Neural progenitor cell (in vitro differentiated cells): ENCODE data around the gene VAT1L.

Experiments
- EZH2 ChIP-seq: fragments of 200-600 bp; sonication (generic); IDR thresholded peaks from 2 replicates; pipeline ENCODE4 v1.6.1; 2017; ENCODE audit warnings: antibody characterized with exemption, mild to moderate bottlenecking, moderate library complexity
- TF ChIP-seq, protein P1 (sequence below): fragments of 200-600 bp; sonication (generic); IDR thresholded peaks from 2 replicates; pipeline ENCODE4 v1.5.1; 2017; ENCODE audit warnings: antibody characterized with exemption, mild to moderate bottlenecking

DNA sequence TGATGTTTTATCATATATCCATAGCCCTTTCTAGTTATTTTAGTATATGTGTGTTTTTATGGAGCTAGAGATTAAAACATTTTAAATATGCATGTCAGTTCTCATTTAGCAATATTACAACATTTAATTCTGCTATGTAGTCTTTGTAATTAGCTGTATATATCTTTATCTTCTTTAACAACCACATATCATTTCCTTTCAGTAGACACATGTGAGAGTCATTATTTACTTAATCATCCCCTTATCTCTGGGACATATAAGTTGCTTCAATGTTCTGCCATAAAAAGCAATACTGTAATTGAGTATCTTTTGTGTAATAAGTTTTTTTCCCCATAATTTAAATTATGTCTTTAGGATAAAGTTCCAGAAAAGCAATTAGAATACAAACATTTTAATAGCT, 182.0 kb downstream of the VAT1L start:
- no peak for TF ChIP-seq EZH2
- TF ChIP-seq, protein P1, sequence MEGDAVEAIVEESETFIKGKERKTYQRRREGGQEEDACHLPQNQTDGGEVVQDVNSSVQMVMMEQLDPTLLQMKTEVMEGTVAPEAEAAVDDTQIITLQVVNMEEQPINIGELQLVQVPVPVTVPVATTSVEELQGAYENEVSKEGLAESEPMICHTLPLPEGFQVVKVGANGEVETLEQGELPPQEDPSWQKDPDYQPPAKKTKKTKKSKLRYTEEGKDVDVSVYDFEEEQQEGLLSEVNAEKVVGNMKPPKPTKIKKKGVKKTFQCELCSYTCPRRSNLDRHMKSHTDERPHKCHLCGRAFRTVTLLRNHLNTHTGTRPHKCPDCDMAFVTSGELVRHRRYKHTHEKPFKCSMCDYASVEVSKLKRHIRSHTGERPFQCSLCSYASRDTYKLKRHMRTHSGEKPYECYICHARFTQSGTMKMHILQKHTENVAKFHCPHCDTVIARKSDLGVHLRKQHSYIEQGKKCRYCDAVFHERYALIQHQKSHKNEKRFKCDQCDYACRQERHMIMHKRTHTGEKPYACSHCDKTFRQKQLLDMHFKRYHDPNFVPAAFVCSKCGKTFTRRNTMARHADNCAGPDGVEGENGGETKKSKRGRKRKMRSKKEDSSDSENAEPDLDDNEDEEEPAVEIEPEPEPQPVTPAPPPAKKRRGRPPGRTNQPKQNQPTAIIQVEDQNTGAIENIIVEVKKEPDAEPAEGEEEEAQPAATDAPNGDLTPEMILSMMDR, result no peak
